SK-N-SH treated with all-trans-retinoic acid at 6 μM for 48 hours (cell line): ENCODE measurements around the gene EHD2.

Source experiments
- ARNTL ChIP-seq: fragments of 450-650 bp; formaldehyde crosslinking; IDR thresholded peaks from 2 replicates; pipeline ENCODE4 v1.5.0; 2020; ENCODE audit warnings: low read depth, mild to moderate bottlenecking, moderate library complexity, borderline replicate concordance
- CSDC2 ChIP-seq: fragments of 250-450 bp; sonication (Bioruptor Pico); IDR thresholded peaks from 2 replicates; pipeline ENCODE4 v1.5.0; 2020; ENCODE audit warnings: mild to moderate bottlenecking, moderate library complexity
- ESRRG ChIP-seq: fragments of 250-450 bp; sonication (Bioruptor Pico); IDR thresholded peaks from 2 replicates; pipeline ENCODE4 v1.6.1; 2021; ENCODE audit warnings: mild to moderate bottlenecking
- PATZ1 ChIP-seq: fragments of 250-450 bp; sonication (Bioruptor Pico); IDR thresholded peaks from 2 replicates; pipeline ENCODE4 v1.8.0; 2020; ENCODE audit warnings: mild to moderate bottlenecking, moderate library complexity, borderline replicate concordance
- RARB ChIP-seq: fragments of 250-450 bp; sonication (Bioruptor Pico); IDR thresholded peaks from 2 replicates; pipeline ENCODE4 v1.8.0; 2021; ENCODE audit warnings: mild to moderate bottlenecking, moderate library complexity
- TF ChIP-seq, protein P1 (sequence below): fragments of 250-450 bp; sonication (Bioruptor Pico); IDR thresholded peaks from 2 replicates; pipeline ENCODE4 v1.5.1; 2020; ENCODE audit warnings: low read depth, mild to moderate bottlenecking, moderate library complexity

- TF ChIP-seq ESRRG (CRISPR knock-in tag) (no peak), RARB (CRISPR knock-in tag) (no peak), ARNTL (CRISPR knock-in tag) (no peak), CSDC2 (CRISPR knock-in tag) (no peak), PATZ1 (CRISPR knock-in tag) (no peak)
- TF ChIP-seq, protein P1, sequence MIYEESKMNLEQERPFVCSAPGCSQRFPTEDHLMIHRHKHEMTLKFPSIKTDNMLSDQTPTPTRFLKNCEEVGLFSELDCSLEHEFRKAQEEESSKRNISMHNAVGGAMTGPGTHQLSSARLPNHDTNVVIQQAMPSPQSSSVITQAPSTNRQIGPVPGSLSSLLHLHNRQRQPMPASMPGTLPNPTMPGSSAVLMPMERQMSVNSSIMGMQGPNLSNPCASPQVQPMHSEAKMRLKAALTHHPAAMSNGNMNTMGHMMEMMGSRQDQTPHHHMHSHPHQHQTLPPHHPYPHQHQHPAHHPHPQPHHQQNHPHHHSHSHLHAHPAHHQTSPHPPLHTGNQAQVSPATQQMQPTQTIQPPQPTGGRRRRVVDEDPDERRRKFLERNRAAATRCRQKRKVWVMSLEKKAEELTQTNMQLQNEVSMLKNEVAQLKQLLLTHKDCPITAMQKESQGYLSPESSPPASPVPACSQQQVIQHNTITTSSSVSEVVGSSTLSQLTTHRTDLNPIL: no peak
Observed at GRCh38 chr19:47756627-47756929, 43.4 kb downstream of the EHD2 start.
